ENCODE data around the gene NAIF1. TPM values are rescaled to one million over a fixed set of nuclear protein-coding genes. Genes with fewer than 3 reads are reported as not detected.

Gene NAIF1
- total and polyA plus RNA-seq, 10 of the 15 experiments (the other 5 are each of a cell fraction or from before 2014, with no cell fraction given), result 2.4 to 14.2 (median 7.1) TPM

GRCh38 chr9:128109050-128109709, 42.1 kb upstream of the NAIF1 start:
- Histone ChIP-seq H3K36me3 (ENCODE audit: control insufficient read depth in 2 of 2, insufficient read depth in 2 of 2, low read length in 1 of 2) (peaks cover 13 to 31% of the 10 kb centered on the region in 2 experiments), H3K4me2 (ENCODE audit: control insufficient read depth, insufficient read depth) (no peak overlapping the region), H4K20me1 (ENCODE audit: control insufficient read depth, insufficient read depth) (no peaks in the 10 kb centered on the region), H3K27ac (ENCODE audit: control insufficient read depth, insufficient read depth) (no peak overlapping the region), H3K9me3 (replicated peaks; ENCODE audit: control insufficient read depth, insufficient read depth, low read length) (no peaks in the 10 kb centered on the region), H3K4me1 (ENCODE audit: control insufficient read depth, insufficient read depth, low read length) (no peaks in the 10 kb centered on the region), H2AFZ (ENCODE audit: control insufficient read depth, low read depth, low read length) (no peak overlapping the region), H3K4me3 (no peak overlapping the region), H3K79me2 (ENCODE audit: control insufficient read depth, insufficient read depth, low read length) (no peaks in the 10 kb centered on the region), H3K9ac (ENCODE audit: control insufficient read depth, insufficient read depth, low read length) (no peak overlapping the region), H3K27me3 (replicated peaks in 1 of 2; ENCODE audit: control insufficient read depth in 2 of 2, insufficient read depth in 2 of 2, low read length in 1 of 2) (no peaks in the 10 kb centered on the region)
- BruUV-seq (replicated peaks), result no TSS peak
- in situ Hi-C loops (cut with MboI) (no loop called here), intact Hi-C loops (cut with micrococcal nuclease; ENCODE audit: unreplicated experiment) (no loop called here)
- ATAC-seq (no peak), DNase-seq (ENCODE audit: low read depth, low spot score) (no peak), FAIRE-seq (no peak)
- WGBS (ENCODE audit: insufficient coverage, insufficient replicate concordance, low lambda C conversion rate, missing lambda C conversion rate), result 84% methylated on average over 12 of the region's 20 CpGs
- ChIA-PET SMC1A (ENCODE audit: uncharacterized antibody, unreplicated experiment) (no interaction called here), CTCF (interaction anchor here (0.6 kb wide), 1 partner anchor 8 kb away, joined by 3 read pairs; no protein-coding TSS in a partner anchor), RAD21 (ENCODE audit: unreplicated experiment) (no interaction called here), POLR2A (interaction anchor here (0.7 kb wide), 1 partner anchor 33 kb away, joined by 5 read pairs; no protein-coding TSS in a partner anchor)
- TF ChIP-seq BCLAF1 (IDR thresholded peaks at IDR 0.05) (no peak), NFXL1 (IDR thresholded peaks at IDR 0.05; ENCODE audit: borderline replicate concordance) (no peak), ZSCAN29 (IDR thresholded peaks at IDR 0.05) (no peak), USF1 (IDR thresholded peaks at IDR 0.05; ENCODE audit: borderline replicate concordance, extremely low read length, insufficient read depth, low read depth, low read length) (no peak), PAX8 (IDR thresholded peaks at IDR 0.05) (no peak), ELK1 (IDR thresholded peaks at IDR 0.05; ENCODE audit: low read depth, low read length) (no peak), MLLT1 (IDR thresholded peaks at IDR 0.05) (no peak), TARDBP (IDR thresholded peaks at IDR 0.05; ENCODE audit: borderline replicate concordance) (no peak), ZNF24 (IDR thresholded peaks at IDR 0.05) (no peak), ATF3 (IDR thresholded peaks at IDR 0.05; ENCODE audit: borderline replicate concordance, extremely low read depth, low read depth, low read length) (no peak), GATAD2B (conservative IDR thresholded peaks at IDR 0.05; ENCODE audit: low read depth) (no peak), YBX1 (IDR thresholded peaks at IDR 0.05) (no peak), RELB (IDR thresholded peaks at IDR 0.05; ENCODE audit: low read depth) (no peak)
